Stimulated activated CD8-positive, alpha-beta memory T cell treated with anti-CD3 and anti-CD28 coated beads, Interleukin-12 subunit alpha, Interleukin-12 subunit beta, amount 100 ng/mL, for 24 hours (primary cell): Measurements from ENCODE around the gene PTPRN2.
A peak's percentile ranks its signal among the peaks of the same experiment; 100 is the strongest.
"Not testable (repeated sequence)": the region's sequence is repeated elsewhere in the genome, so short reads cannot be mapped to it uniquely, and the experiment has no call there.

Experiments used
- DNase-seq: peaks from one replicate; pipeline ENCODE4 v3.0.0-alpha.2; 2020; ENCODE audit errors: extremely low read depth

The PTPRN2 gene

DNA sequence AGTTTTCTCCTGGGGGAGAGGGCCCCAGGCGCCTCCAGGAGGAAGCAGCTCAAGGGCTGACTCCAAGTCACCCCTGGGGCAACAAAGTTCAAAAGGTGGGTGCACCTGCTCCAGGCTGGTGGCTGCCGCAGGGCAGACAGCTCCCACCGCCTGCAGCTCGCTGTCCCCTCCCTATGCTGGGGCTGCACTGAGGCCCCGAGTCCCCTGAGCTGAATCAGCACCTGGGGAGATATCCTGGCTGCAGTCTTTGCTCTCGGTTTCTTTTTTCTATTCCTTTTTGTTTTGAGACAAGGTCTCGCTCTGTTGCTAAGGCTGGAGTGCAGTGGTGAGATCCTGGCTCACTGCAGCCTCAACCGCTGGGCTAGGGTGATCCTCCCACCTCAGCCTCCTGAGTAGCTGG is 1067.4 kb downstream of the PTPRN2 start:
- DNase-seq: no peak

DNA sequence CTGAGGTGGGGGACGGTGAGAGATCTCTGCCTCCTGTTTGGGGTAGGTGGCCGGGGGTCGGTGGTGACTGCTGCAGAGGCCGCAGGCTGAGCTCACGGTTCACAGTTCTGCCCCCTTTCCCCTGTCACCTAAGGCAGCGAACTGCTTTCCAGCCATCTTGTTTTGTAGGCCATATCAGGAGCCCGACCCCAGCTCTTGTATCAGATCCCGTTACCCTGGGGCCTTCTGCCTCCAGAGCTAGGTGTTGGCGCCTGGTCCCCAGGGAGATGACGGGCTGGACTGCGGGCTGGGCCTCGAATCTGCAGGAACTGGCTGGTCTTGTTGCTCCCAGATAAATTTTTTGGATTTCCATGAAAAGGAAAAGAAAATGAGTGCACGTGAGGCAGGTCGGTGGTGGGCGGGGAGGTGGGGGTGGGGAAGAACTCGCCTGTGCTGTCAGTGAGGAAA is 1067.8 kb downstream of the PTPRN2 start:
- DNase-seq: no peak

DNA sequence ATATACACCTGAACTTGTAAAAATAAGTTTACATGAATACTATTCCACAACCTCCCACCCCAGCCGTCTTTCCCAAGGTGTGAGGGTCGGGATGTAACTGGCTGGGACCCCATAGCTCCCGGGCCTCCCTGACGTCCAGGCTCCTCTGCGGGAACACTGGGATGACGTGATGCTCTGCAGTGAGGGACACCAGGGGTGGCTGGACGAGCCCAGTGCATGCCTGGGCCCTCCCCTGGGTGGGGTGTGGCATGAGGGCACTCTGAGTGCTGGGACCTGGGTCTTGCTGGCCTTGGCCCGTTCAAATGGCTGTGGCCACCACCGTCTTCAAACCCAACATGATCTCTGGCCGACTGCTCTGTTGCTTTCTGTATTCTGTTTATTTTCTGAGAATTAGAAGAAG is 1068.4 kb downstream of the PTPRN2 start:
- DNase-seq: no peak

GRCh38 chr7:157518514-157519175 is 1069.0 kb downstream of the PTPRN2 start:
- no peak for DNase-seq

GRCh38 chr7:157517782-157518513 is 1069.7 kb downstream of the PTPRN2 start:
- DNase-seq: no peak

GRCh38 chr7:157516911-157517781 is 1070.5 kb downstream of the PTPRN2 start:
- DNase-seq: no peak

GRCh38 chr7:157516311-157516710 is 1071.3 kb downstream of the PTPRN2 start:
- DNase-seq: no peak

DNA sequence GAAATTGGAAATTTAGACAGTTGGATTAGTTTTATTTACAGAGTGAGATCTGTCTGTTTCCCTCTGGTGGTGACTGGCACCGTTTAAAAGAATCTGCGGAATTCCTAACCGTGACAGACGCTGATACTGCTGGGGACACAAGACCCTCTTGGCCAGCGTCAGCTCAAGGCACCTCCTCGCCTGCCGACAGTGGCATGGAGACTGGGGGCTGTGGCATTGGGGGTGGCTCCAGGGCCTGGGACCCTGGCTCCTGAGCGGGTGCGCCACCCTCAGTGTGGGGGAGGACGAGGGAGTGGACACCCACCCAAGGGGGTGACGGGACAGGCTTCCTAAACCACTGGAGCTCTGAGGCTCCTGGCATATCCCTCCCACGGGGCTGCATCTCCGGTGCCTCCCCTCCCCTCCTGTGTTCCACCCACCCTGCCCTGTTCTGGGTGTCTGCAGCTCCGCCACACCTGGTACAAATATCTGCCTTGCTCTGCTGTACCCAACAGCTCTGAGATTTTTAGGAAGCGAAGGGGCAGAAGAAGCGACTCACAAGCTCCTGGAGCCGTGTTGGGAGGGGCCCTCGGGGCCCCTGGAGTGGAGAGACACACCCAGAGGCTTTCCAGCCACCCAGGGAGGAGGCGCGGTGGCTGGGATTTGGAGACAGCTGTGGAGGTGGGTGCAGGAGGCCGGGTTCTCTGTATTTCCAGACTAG is 1072.1 kb downstream of the PTPRN2 start:
- no peak for DNase-seq

DNA sequence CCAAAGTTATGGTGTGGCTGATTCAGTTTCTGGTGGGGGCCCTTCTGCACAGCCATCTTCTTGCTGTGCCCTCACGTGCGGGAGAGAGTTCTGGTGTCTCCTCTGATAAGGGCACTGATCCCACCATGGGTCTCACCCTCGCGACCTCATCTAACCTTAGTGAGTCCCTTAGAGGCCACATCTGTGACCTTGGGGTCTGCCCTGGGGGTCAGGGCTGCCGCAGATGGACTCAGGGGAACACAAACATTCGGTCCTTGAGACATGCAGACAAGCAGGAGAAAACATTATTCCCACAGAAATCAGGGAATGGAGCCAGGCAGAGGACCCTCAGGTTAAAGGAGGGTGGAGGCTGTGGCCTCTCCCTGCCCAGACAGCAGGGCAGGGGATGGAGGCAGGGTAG is 1072.9 kb downstream of the PTPRN2 start:
- no peak for DNase-seq

DNA sequence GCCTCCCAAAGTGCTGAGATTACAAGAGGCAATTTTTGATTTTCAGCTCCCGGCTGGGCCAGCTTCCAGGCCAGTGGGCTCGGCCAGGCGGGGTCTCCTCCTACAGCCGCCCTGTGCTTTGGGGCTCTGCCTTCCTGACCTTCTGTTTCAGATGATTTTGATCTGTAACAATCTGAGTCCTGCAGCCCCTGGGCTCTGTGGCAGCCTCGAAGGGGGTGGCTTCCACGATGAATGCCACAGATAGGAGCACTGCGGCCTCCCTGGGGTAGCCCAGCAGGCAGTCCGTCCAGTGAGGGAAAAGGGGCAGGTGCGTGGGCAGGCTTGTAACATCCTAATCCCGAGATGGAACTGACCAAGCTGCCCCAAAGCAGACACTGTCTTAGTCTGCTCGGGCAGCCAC is 1073.3 kb downstream of the PTPRN2 start:
- no peak for DNase-seq

DNA sequence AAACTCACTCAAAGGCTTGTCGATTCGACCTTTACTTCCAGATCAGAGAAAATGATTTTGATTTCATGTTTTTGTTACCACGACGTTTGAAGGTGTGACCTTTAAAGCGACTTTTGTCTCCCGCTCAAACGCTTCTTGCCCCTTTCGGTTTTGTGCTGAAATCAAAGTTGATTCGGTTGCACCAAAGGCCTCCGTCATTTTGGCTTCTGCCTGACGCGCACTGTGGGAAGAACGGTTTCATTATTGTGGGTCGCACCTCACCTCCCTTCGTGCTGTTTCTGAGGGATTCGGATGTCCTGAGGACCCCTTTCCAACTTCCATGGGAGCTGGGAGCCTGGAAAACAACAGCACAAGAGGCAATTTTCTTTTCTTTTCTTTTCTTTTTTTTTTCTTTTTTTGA is 1073.9 kb downstream of the PTPRN2 start:
- DNase-seq: no peak

- DNase-seq: no peak
These were observed 1074.4 kb downstream of the PTPRN2 start for GRCh38 chr7:157513162-157513621.

DNA sequence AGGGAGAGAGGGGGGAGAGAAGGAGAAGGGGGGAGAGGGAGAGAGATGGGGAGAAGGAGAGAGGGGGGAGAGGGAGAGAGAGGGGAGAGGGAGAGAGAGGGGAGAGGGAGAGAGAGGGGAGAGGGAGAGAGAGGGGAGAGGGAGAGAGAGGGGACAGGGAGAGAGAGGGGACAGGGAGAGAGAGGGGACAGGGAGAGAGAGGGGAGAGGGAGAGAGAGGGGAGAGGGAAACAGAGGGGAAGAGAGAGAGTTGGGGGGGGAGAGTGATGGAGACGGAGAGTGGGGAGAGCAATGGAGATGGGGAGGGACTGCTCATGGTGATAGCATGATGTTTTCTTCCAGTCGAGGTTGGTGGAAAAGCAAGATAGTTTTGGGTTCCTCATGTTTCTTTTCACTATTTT is 1078.4 kb downstream of the PTPRN2 start:
- DNase-seq: no peak

GRCh38 chr7:157508477-157508881 is 1079.1 kb downstream of the PTPRN2 start:
- DNase-seq: no peak

- DNase-seq: no peak
These were observed 1079.6 kb downstream of the PTPRN2 start for GRCh38 chr7:157507987-157508386.

DNA sequence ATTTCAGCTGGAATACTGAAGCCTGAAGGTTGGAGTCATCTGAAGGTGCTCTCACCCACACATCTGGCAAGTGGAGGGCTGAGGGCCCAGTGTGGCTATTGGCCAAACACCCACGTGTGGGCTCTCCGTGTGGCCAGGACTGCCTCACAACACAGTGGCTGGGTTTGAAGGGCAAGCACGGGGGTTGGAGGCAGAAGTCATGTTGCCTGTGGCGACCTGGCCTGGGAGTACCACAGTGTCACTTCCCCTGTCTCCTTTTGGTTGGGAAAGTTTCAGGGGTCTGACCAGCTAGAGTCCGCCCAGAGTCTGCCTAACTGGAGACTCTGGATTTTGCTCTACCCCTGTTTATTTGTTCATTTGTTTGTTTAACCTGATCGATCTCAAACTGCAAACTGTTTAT is 1081.4 kb downstream of the PTPRN2 start:
- DNase-seq: no peak

GRCh38 chr7:157505646-157506045 is 1082.0 kb downstream of the PTPRN2 start:
- DNase-seq: no peak

DNA sequence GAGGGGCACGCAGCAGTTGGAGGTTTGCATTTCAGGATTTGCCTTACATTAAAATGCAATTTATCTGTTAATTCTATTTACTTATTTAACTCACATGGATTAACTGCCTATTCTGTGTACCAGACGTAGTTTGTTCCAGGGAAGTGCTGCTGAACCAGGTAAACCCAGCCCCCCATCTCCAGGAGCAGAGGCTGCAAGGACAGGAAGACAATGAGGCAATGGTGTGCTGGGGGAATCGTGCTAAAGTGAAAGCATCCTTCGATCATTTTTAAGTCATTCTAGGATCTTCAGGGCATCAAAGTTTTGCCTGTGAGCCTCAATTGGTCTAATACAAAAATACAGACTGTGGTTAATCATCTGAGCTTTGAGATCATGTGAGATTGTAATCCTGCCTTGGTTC is 1084.4 kb downstream of the PTPRN2 start:
- DNase-seq: no peak

DNA sequence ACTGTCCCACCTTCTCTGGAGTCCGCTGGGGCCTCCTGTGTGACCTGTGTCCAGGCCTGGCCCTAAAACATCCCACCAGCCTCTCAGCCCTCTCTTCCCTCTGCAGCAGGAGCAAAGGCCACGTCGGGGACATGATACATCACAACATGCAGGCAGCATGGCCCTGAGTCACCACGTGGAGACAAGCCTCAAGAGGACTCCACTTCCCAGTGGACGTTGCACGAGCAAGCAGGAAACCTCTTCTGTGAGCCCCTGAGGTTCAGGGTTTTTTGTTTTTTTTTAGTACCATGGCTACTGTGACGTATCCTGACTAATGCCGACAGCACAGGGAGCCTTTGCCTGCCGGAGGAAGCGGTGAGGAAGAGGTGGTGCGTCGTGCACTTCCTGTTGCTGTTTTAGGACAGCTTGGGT is 1084.9 kb downstream of the PTPRN2 start:
- DNase-seq: peak; percentile 14

DNA sequence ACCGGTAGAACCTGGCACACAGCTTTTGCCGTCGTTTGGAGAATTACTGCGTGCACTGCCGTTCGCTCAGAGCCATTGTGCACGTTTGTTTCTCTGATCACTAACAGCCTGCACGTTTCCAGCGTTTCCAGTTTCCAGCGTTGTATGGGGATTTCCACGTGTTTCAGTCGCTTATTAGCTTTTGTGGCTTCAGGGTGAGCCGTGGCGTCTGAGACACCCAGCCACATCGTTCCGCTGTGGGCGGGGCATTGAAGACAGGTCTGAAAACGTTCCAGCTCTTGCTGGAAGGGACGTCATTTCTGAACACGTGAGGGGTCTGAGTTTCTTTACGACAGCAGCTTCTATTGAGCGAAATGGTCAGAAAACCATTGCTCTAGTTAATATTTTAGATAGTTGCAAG is 1086.0 kb downstream of the PTPRN2 start:
- DNase-seq: no peak

DNA sequence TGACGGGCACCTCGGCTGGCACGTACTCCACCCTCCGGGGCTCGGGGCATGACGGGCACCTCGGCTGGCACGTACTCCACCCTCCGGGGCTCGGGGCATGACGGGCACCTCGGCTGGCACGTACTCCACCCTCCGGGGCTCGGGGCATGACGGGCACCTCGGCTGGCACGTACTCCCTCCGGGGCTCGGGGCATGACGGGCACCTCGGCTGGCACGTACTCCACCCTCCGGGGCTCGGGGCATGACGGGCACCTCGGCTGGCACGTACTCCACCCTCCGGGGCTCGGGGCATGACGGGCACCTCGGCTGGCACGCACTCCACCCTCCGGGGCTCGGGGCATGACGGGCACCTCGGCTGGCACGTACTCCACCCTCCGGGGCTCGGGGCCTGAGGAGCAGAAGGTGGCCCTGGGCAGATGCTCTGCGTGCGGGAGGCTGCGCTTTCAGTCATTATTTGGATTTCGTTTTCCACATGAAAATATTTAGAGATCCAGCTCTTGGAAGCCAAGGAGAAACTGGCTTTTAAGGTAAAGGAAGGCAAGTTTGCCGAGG is 1086.6 kb downstream of the PTPRN2 start:
- DNase-seq: not testable (repeated sequence)
